ENCODE data around the gene VASN.

DNA sequence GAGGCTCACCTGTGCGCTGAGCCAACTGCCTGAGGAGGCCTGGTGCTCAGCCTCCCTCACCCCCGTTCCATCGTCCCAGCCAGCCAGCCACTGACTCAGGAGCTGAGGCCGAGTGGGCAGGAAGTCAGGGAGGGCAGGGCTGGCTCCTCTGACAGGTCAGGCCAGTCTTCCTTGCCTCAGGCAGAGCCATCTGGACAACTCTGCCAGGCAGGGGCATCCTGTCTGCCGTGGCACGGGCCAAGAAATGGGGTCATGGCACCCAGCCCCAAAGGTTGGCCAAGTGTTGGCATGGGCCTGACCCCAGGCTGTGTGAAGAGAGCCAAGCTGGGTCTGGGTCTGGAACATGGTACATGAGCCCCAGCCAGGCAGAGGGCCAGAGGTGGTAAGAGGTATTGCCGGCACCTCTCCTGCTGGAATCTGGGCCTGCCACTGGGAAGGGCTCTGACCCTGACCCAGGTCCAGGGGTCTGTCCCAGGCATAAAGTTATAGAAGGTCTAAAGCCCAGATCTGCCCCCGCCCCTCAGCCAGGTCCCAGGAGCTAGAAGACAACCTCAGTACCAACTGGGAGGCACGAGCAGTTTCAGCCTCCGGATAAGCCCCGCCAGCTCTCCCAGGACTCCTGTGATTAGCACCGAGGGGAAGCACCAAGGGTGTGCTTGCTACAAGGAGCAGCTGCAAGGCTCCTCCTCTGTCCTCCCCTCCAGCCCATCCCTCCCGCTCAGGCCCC, 2.5 kb upstream of the VASN start:
- TF ChIP-seq YY1 (IDR thresholded peaks at IDR 0.05; ENCODE audit: insufficient read depth, insufficient read length): no peak
- TF ChIP-seq SUZ12 (IDR thresholded peaks at IDR 0.05; ENCODE audit: extremely low read depth, insufficient read depth, insufficient read length): no peak
